Measurements from ENCODE around the gene STPG3. TPM values are rescaled to one million over a fixed set of nuclear protein-coding genes. Genes with fewer than 3 reads are reported as not detected.

Gene STPG3
- total and polyA plus RNA-seq, 9 of the 15 experiments (the other 6 are each of a cell fraction or from before 2014, with no cell fraction given): not detected

- peak; percentile 52; the same call in 1 of the 2 replicates for TF ChIP-seq LCOR (CRISPR knock-in tag; IDR thresholded peaks at IDR 0.05)
- no peak for TF ChIP-seq PRPF4 (IDR thresholded peaks at IDR 0.05; ENCODE audit: insufficient read depth, low read depth, low read length, poor library complexity, severe bottlenecking)
- TF ChIP-seq CAMTA2 (CRISPR knock-in tag; conservative IDR thresholded peaks at IDR 0.05): no peak
- TF ChIP-seq ZBTB9 (CRISPR knock-in tag; IDR thresholded peaks at IDR 0.05): 0 out of 2 replicates have a peak, but pooled peaks have one; percentile 36
- no peak for TF ChIP-seq ZNF507 (tag; conservative IDR thresholded peaks at IDR 0.05)
- TF ChIP-seq TEAD1 (CRISPR knock-in tag; IDR thresholded peaks at IDR 0.05): peak; percentile 66 to 80; a peak in 2 of 4 replicates
- peak; percentile 87 for TF ChIP-seq SUPT5H (IDR thresholded peaks at IDR 0.05)
- no peak for TF ChIP-seq MTF1 (CRISPR knock-in tag; IDR thresholded peaks at IDR 0.05; ENCODE audit: borderline replicate concordance)
- no peak for TF ChIP-seq NRF1 (conservative IDR thresholded peaks at IDR 0.05 in 1 of 2, IDR thresholded peaks at IDR 0.05 in 1 of 2)
- TF ChIP-seq SIN3B (IDR thresholded peaks at IDR 0.05; ENCODE audit: low read depth): no peak
- TF ChIP-seq RBM15 (IDR thresholded peaks at IDR 0.05; ENCODE audit: insufficient read depth, low read length): no peak
- TF ChIP-seq ZBTB5 (IDR thresholded peaks at IDR 0.05): no peak
- no peak for TF ChIP-seq RBM17 (IDR thresholded peaks at IDR 0.05; ENCODE audit: borderline replicate concordance, low read depth, low read length)
- no peak for TF ChIP-seq ZNF695 (CRISPR knock-in tag; IDR thresholded peaks at IDR 0.05)
- no peak for TF ChIP-seq ATF7 (IDR thresholded peaks at IDR 0.05)
- peak; percentile 61; the same call in 1 of the 2 replicates for TF ChIP-seq PHB (CRISPR knock-in tag; IDR thresholded peaks at IDR 0.05)
- no peak for TF ChIP-seq ZBTB33 (CRISPR knock-in tag; IDR thresholded peaks at IDR 0.05)
- no peak for TF ChIP-seq HDAC1 (IDR thresholded peaks at IDR 0.05)
- no peak for TF ChIP-seq POLR3A (IDR thresholded peaks at IDR 0.05; ENCODE audit: borderline replicate concordance, extremely low read depth, insufficient read depth, insufficient read length)
- TF ChIP-seq POLR2B (IDR thresholded peaks at IDR 0.05; ENCODE audit: low read depth, partially characterized antibody): peak; percentile 81
- no peak for TF ChIP-seq HLTF (IDR thresholded peaks at IDR 0.05)
- TF ChIP-seq SRSF1 (IDR thresholded peaks at IDR 0.05; ENCODE audit: low read depth, low read length): no peak
- TF ChIP-seq KLF16 (IDR thresholded peaks at IDR 0.05): no peak
- no peak for TF ChIP-seq SMAD1 (IDR thresholded peaks at IDR 0.05; ENCODE audit: low read depth, low read length, partially characterized antibody)
- TF ChIP-seq ZNF12 (CRISPR knock-in tag; IDR thresholded peaks at IDR 0.05): no peak
Measured at GRCh38 chr9:137243626-137244485, 7.2 kb upstream of the STPG3 start (continued).
